Left renal cortex interstitium (tissue), 4 donors: Measurements from ENCODE around the gene BTBD16. TPM values are rescaled to one million over a fixed set of nuclear protein-coding genes. Genes with fewer than 3 reads are reported as not detected.

Experiments used
- DNase-seq, 4 donors: peaks; one replicate each; pipeline ENCODE4 v3.0.0-alpha.2; 2013; ENCODE audit warnings: low read depth in 4 of 4, low spot score in 2 of 4, missing footprints in 1 of 4
- polyA plus RNA-seq, 4 donors: library from polyadenylated mRNA; unstranded; fragments of 120-200 nt; gene quantifications; one replicate each; pipeline ENCODE4 v1.2.1, GENCODE V29; 2013; ENCODE audit not compliant: insufficient read length in 4 of 4

Gene BTBD16
- polyA plus RNA-seq, 4 donors: 0.45 to 1.8 (median 1.1) TPM

DNA sequence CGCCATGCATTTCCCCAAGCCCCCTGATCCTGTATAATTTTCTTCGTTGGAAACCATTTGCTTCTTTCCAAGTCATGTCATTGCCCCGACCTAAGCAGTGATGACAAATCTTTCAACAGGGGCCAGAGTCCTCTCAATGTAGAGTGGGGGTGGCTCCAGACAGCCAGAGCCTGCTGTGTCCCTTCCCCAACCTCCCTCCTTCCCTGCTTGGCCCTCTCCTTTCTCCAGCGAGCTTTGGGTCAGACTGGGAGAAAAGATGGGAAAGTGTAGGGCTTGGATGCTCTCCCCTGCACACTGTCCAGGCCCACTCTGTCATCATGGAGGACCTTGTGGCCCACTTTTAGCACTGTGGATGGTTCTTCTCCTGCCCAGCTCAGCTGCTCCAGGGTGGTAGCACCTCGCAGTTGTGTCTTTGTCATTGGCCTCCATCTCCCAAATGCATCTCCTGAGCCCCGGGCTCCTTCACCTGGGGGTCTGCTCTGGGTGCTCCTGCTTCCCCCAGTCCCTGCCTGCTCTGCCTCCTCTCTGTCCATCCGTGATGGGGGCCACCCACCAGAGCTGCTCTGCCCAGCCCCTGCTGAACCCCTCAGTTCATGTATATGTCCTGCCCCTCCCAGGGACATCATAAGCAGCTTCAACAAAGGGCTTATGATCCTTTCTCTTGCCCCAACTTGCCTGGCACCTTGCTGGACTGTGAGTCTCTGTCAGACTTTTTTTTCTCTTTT lies 37.5 kb downstream of the BTBD16 start:
- no peak for DNase-seq

DNA sequence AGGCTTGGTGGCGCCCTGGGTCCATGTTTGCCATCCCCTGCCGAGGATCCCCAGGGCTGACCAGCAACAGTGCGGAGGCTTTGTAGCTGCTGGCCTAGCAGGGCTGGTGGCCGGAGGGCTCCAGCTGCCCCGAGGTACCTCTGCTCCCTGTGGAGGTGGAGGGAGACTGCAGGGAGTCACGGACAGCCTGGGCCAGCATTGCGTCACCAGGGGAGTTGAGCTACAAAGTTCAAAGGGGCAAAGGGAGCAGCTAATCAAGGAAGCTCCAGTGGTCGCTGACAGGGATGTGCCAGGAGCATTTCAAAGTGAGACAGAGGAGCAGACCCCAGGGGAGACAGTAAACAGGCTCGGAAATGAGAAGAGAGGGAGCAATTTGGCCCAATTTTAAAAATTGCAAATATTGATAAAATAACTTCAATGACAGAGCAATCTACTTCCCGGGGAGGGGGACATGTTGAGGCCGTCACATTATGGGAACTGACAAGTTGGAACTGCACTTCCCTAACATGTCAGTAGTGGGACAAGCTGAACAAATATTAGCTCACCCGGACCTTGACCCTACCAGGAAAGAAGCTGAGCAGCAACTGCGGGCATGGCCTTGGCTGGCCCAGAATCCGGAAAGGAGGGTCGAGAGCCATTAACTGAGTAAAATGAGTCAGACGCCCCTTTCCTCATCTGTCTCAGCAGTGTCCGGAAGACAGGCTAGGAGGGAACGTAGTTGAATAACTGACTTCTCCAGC lies 39.4 kb downstream of the BTBD16 start:
- no peak for DNase-seq

DNA sequence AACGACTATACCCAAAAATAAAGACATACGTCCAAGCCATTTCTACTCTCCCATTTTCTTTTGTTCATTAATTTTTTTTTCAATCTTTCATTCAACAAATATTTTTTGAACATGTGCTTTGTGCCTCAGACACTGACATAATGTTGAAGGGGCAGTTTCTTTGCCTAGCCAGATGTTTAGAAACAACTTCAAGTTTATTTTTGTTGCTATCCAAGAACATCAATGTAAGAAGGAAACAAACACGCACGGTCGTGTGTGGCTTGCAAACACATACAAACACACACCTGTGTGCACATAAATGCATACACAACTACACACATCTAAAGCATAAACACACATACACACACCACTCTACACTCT lies 39.9 kb downstream of the BTBD16 start:
- no peak for DNase-seq

DNA sequence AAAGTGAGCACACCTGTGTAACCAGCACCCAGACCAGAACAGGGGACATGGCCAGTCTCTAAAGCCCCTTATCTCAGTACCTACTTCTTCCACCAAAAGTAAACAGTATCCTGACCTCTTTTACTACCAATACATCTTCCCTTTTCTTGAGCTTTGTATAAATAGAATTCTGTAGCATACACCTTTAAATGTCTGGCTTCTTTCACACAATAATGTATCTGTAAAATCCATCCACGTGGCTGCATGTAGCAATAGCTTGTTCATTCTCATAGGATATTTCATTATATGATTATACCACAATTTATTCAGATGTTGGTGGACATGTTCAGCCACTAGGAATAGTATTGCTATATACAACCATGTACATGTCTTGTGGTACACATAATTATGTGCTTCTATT lies 40.6 kb downstream of the BTBD16 start:
- no peak for DNase-seq

DNA sequence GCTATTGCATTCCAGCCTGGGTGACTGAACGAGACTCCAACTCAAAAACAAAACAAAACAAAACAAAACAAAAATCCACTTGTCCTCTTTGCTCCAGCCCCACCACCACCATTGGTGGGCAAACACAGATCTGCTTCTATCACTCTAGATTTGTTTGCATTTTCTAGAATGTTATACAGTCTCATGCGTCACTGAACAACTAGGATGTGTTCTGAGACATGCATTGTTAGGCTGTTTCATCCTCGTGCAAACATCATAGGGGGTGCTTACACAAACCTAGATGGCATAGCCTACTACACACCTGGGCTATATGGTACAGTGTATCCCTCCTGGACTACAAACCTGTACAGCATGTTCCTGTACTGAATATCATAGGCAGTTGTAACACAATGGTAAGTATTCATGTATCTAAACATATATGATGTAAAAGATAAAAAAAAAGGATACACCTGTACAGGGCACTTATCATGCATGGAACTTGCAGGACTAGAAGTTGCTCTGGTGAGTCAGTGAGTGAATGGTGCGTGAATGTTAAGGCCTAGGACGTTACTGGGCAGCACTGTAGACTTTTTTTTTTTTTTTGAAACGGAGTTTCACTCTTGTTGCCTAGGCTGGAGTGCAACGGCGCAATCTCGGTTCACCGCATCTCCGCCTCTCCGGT lies 45.3 kb downstream of the BTBD16 start:
- no peak for DNase-seq

DNA sequence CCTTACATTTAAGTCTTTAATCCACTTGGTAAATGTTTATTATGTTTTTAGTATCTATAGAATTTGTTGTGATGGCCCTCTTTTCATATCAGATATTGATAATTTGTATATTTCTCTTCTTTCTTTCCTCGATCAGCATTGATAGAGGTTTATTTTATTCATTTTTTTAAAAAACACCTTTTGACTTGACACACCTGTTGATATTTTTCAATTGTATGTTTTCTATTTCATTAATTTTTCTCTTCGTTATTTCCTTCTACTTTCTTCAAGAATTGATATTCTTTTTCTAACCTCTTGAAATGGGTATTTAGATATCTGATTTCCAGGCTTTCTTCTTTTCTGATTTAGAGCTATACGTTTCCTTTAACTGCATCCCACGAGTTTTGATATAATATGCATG lies 50.9 kb downstream of the BTBD16 start:
- DNase-seq: no peak

DNA sequence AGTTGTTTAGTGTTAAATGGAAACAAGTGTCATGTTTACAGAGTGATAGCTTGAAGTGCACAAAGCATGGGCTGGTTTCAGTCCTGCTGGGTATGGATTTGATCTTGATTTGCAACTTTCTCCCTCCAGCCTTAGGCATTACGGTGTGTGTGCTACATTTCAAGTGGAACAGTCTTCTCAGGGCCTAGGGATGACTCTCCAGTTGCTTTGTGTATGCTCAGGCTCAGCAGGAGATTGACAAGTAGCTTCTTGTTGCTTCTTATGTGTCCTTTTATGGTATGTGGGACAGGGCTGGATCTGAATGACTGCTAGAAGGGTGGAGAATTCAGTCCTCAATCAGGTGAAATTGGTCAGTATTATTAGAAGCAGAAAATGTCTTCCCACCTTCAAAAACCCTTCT lies 52.1 kb downstream of the BTBD16 start:
- no peak for DNase-seq

DNA sequence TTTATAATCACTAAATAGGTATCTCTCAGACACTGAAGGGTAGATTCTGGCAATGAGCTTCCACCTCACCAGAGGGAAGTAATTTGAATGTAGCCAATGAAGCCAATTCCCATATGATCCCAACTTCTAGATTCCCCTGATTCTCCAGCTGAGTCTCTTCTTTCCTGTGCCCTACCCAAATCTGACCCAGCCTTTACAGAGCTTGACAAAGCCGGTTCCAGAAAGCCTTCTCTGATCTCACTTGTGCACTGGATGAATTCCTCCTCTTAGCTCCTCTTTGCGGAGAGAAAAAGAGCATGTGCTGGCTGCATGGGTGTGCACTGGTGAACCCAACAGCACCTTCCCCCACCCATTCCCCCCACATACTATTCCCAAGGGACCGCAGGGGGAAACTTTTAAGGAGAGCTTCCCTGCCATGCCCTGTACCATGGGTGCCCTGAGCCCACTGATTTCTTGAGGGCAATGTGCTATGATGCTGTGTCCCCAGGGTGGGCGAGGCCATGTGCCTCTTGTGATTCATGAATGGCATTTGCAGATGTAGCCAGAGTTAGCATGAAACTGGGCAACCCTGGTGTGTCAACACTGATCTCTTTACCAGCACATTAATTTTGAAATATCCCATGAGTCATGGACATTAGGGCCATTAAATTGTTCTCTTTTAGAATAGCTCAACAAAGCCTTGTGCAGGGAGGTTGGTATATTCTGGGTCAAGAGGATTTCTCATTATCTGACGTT lies 53.0 kb downstream of the BTBD16 start:
- no peak for DNase-seq

DNA sequence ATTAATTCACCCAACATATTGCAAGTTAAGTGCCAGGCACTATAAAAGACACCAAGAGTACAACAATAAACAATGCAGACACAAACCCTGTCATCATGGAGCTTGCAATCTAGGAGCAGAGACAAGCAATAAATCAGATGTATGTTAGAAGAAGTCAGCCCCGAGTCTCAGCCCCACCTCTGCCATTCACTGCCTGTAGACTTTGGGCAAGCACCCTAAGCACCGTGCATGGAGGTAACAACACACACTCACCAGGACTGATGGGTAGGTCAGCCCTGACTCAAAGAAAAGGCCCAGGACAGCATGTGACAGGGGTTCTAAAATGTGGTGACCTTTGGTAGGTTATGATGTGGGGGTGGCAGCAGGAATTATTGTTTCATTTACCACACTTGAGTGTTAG lies 54.1 kb downstream of the BTBD16 start:
- DNase-seq: no peak

DNA sequence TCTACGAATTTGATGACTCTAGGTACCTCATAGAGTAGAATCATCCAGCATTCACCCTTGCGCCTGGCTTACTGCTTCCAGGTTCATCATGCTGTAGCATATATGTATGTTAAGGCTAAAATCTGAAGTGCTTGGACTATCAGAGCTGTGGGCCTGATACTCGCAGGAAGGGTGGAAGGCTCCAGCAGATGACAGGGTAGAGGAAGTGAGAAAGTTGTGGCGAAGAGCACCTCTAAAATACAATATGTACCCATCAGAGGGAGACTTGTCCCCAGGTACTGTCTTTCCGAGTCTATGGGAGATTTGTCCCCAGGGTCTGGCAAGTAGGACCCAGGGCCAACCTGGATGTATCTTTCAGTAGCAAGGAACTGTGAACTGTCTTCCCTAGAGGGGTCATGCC lies 55.3 kb downstream of the BTBD16 start:
- DNase-seq: no peak

DNA sequence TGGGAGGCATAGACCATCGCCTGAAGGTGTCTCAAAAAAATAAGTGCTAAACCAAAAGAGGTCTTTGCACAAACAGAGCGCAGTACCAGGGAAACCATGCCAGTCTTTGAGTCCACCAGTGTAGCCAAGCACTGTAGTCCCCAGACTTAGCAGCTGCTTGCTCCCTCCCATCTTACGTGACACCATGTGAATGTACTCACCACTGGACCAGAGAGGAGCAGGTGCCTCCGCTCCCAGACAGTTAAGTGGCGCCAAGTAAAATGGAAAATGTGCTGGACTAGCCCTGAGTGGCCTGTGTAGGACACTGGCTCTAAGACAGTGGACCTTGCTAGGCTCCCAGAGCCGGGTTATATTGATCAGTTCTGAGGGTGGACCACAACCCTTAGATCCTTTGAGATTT lies 55.7 kb downstream of the BTBD16 start:
- DNase-seq: no peak

DNA sequence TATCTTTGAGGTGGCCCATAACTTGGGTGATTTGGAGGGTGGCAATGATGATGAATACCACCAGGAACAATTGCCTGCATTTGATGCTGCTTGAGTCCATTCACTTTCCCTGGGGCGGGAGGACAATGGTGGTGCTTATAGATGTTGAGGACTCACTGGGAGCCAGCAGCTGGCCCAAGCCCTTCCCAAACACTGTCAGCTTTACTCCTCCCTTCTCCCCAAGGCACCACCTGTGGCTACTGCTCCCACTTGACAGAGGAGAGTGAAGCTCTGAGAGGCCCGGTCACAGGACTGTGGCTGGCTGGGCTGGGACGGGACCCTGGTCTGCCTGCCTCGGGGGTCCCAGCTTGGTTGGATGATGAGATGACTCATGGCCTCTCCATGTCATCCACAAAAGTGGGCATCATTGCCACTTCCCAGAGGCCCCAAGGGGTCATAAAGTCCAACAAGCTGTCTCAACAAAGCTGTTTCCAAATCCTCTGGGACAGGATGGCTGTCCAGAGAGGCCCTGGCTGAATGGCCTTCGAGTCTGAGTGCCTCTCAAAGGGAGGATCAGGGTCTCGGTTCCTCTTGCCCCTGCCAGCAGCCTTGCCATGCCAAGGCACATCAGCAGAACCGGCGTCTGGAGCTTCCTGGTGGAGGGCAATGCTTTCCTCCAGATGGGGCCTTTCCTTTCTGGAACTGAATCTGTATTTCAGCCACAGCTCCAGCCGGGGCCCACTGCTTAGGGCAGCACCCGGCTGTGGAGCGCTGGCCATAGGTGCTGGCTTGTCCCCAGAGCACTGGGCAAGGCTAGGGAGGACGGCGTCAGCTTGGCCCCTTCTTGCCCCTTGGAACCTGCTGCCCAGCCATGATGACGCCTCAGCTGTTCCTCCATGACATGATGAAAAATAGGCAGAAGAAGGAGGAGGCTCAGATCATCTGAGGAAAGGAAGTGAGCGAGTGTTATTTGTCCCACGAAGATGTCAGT lies 56.4 kb downstream of the BTBD16 start:
- no peak for DNase-seq

DNA sequence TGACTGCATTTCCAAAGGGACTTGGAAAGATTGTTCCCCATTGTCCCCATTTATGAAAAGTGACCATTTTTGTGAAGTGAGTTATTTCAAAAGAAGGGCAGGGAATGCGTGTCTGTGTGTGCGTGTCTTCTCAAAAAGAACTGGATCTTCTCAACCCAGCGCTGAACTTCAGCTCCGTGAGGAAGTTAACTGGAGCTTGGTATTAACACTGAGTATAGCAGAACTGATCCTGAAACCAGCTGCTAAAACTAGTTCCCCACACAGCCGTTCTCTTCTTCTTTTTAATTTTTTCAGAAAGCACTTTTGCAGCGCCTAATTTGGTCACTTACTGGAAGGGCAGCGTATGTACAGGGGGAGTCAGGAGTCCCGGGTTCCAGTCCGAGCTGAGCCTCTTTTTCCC lies 57.6 kb downstream of the BTBD16 start:
- no peak for DNase-seq

DNA sequence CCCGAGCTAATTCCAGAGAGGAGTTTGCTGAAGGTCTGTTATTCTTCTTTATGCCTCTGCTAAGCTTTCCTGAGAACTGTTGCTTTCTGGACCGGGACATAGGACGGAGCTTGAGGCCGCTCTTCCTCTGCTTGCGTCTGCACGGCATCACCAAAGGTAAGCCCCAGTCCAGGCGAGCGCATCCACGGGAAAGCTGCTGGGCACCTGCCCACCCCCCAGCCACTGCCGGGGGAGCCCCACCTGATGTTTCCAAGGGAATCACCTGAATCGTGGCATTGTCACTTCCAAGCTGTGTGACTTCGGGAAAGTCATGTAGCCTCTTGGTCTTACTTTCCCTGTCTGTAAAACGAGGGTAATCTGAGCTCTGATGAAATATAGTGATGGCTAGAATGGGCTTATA lies 58.3 kb downstream of the BTBD16 start:
- no peak for DNase-seq

DNA sequence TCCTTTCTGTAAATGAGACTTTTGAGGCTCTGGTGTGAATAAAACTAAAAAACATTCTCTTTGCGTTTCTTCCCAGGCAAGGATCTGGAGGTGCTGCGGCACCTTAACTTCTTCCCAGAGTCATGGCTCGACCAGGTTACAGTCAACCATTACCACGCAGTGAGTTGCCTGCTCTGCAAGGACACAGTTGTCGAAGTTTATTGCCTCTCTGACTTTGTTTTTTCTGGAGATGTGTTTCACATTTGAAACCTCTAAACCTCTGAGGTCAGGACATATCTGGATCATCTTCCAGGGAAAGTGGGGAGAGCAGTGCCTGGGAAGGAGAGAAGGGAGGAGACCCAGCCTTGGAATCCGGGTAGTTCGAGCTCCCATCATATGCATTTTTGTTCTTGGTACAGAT lies 60.0 kb downstream of the BTBD16 start:
- no peak for DNase-seq

DNA sequence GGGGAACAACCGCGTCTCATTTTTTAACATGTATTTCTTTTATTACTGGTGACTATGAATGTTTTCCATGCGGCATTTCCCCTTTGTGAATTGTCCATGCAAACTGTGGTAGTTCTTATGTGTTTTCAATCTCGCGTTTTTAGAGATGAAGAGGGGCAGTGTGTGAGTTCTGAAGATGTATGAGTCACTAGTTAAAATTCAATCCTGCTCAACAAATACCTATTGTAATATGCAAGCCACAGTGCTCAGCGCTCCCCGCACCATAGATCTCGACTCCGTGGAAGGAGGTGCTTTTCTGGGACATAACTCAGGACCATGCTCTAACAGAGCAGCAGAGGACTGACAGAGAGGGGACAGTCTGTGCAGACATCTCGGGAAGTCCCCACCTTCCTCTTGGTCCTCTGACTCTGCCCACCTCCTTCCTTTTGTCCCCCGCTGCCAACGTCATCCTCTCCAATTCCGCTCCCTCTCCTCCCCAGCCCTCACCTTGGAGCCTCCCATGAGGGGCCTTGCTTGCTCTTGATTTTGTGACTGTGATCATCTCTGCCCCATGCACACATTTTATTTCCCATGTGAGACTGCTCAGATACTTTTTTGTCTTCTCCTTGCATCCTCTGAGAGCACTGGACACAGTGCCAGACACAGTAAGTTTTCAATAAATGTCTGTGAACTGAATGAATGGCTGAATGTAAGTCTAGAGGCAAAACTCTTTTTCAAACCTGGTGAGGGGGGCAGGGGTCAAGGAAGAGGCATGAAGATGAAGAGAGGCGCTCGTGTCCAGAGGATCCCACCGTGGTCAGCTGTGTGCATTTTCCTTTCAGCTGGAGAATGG lies 60.7 kb downstream of the BTBD16 start:
- DNase-seq: no peak

DNA sequence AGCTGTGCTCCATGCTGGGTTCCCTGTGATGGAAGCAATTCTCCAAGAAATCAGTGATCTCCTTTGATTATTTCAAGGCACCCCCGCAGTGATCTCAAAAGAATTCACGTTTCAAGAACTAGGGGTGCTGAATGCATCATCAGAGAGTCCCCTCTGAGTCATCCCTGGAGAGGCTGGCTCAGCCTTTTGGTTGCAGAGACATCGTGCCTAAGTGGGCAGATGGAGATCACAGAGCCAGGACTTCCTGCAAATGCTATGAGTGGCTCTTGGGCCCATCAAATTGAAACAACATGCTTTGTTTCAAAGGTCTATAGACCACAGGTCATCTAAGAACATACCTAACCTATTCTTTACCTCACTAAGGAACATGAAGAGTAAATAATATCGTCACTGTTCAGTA lies 61.9 kb downstream of the BTBD16 start:
- DNase-seq: no peak

DNA sequence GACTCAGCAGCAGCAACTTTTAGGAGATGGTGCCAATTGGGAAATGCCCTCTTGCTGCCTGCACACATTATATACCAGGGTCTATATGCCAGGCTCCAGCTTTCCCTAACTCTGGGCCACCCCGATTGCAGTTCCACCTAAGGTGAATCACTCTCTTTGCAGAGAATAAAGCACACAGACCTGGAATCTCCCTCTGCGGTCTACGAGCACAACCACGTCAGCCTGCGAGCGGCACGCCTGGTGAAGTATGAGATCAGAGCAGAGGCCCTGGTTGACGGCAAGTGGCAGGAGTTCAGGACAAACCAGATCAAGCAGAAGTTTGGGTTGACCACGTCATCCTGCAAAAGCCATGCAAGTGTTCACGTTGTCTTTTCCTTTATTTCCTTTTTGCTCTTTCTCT lies 65.2 kb downstream of the BTBD16 start:
- DNase-seq: no peak

DNA sequence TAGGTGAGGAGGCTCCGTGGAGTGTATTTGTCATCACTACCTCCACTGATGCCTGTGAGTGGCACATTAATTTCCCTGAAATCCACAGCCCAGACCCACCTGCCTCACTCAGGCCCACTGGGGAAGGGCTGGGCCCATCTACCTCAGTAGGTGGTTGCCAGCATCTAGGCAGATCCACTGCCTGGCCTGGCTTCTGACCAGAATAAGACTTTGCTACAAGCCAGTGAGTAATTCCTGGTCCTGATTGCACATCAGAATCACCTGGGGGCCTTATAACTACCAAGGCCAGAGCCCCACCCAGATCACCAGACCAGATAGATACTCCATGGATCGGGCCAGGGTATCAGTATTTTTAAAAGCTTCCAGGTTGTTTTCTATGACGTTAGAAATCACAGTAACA lies 65.9 kb downstream of the BTBD16 start:
- DNase-seq: no peak
